Astrocyte (in vitro differentiated cells and primary cell): Measurements from ENCODE around the gene CABLES1.

ENCODE experiments used
- CTCF ChIP-seq: IDR thresholded peaks from 2 replicates; pipeline ENCODE4 v1.5.1; 2011; ENCODE audit warnings: low read depth, mild to moderate bottlenecking, inconsistent platforms, low read length, moderate library complexity; ENCODE audit not compliant: insufficient read depth
- EZH2 ChIP-seq: IDR thresholded peaks from 2 replicates; pipeline ENCODE4 v1.6.1; 2012; ENCODE audit warnings: mild to moderate bottlenecking, low read length, inconsistent platforms; ENCODE audit not compliant: insufficient read depth

GRCh38 chr18:23284629-23285028 lies 149.3 kb downstream of the CABLES1 start:
- TF ChIP-seq CTCF = no peak
- no peak for TF ChIP-seq EZH2
